ENCODE data around the gene MORN4.

- no peak for TF ChIP-seq CTCF (conservative IDR thresholded peaks at IDR 0.05)
- TF ChIP-seq ZFX (IDR thresholded peaks at IDR 0.05) = no peak; the same call in 1 of the 2 replicates
These were observed 48.4 kb downstream of the MORN4 start for GRCh38 chr10:97584798-97585438.

All from C4-2B (cell line).